ENCODE measurements around the gene FRS3.

- TF ChIP-seq CTCF (IDR thresholded peaks at IDR 0.05), result no peak
- no peak for TF ChIP-seq POLR2A (IDR thresholded peaks at IDR 0.05)
- TF ChIP-seq POLR2AphosphoS5 (IDR thresholded peaks at IDR 0.05), result no peak
- TF ChIP-seq EP300 (IDR thresholded peaks at IDR 0.05), result no peak
These were observed 29.3 kb downstream of the FRS3 start for GRCh38 chr6:41750374-41750773.
